K562 (cell line): ENCODE results near the gene ADCY5.

Experiments
- BDP1 ChIP-seq: IDR thresholded peaks from 3 replicates; pipeline ENCODE4 v1.6.1; 2011; ENCODE audit not compliant: insufficient read length, insufficient read depth
- BRCA1 ChIP-seq, 2 experiments: fragments of 450-650 bp in 1 of 2; sonication (generic) in 1 of 2; formaldehyde crosslinking in 1 of 2; IDR thresholded peaks; 2 replicates each; pipeline versions ENCODE4 v1.5.0 to v1.6.1; 2017 to 2020; ENCODE audit warnings: mild to moderate bottlenecking in 1 of 2, missing genetic modification reagents in 1 of 2
- EZH2 ChIP-seq: IDR thresholded peaks from 2 replicates; pipeline ENCODE4 v1.6.1; 2012; ENCODE audit warnings: low read depth, mild to moderate bottlenecking, inconsistent platforms, low read length, borderline replicate concordance
- IFI16 ChIP-seq: fragments of 250-450 bp; sonication (Bioruptor Pico); IDR thresholded peaks from 2 replicates; pipeline ENCODE4 v2.1.2; 2022; ENCODE audit warnings: mild to moderate bottlenecking, inconsistent platforms
- MGA ChIP-seq: fragments of 450-650 bp; IDR thresholded peaks from 2 replicates; pipeline ENCODE4 v1.6.1; 2016; ENCODE audit warnings: mild to moderate bottlenecking, moderate library complexity
- POLR2A ChIP-seq: fragments of 450-650 bp; conservative IDR thresholded peaks from 2 replicates; pipeline ENCODE4 v1.6.1; 2016
- POLR2AphosphoS5 ChIP-seq: IDR thresholded peaks from 2 replicates; pipeline ENCODE4 v1.6.1; 2011; ENCODE audit warnings: mild to moderate bottlenecking, low read depth, low read length, moderate library complexity; ENCODE audit not compliant: control insufficient read depth, insufficient read depth
- POLR2H ChIP-seq: IDR thresholded peaks from 2 replicates; pipeline ENCODE4 v1.6.1; 2016; ENCODE audit warnings: missing genetic modification characterization, low read depth, mild to moderate bottlenecking, control low read depth, missing compliant biosample characterization, moderate library complexity
- ZNF511 ChIP-seq: sonication (generic); formaldehyde crosslinking; IDR thresholded peaks from 2 replicates; pipeline ENCODE4 v1.8.0; 2022; ENCODE audit warnings: mild to moderate bottlenecking, missing genetic modification reagents
- TF ChIP-seq, protein P1 (sequence below): sonication (generic); formaldehyde crosslinking; IDR thresholded peaks from 2 replicates; pipeline ENCODE4 v1.9.0; 2022; ENCODE audit warnings: mild to moderate bottlenecking, missing genetic modification reagents
- TF ChIP-seq, protein P2 (sequence below), 3 experiments: IDR thresholded peaks in 2 of 3; conservative IDR thresholded peaks in 1 of 3; 2 replicates each; pipeline ENCODE4 v1.5.1; 2011 to 2012; ENCODE audit warnings: low read length in 3 of 3, mild to moderate bottlenecking in 3 of 3, control low read depth in 2 of 3, improper control_type of control experiment in 1 of 3, inconsistent platforms in 1 of 3, low read depth in 1 of 3, mixed read lengths in 1 of 3, moderate library complexity in 1 of 3; ENCODE audit not compliant: insufficient read depth in 2 of 3
- TF ChIP-seq, protein P3 (sequence below): fragments of 450-650 bp; IDR thresholded peaks from 2 replicates; pipeline ENCODE4 v1.7.1; 2018; ENCODE audit warnings: mild to moderate bottlenecking, low read depth; ENCODE audit not compliant: partially characterized antibody

- TF ChIP-seq BDP1 (no peak), POLR2AphosphoS5 (no peak), ZNF511 (CRISPR knock-in tag) (no peak), POLR2A (no peak), MGA (no peak), POLR2H (tag) (no peak), IFI16 (CRISPR knock-in tag) (no peak), BRCA1 (IDR thresholded peaks at IDR 0.05) (no peak), BRCA1 (CRISPR knock-in tag; IDR thresholded peaks at IDR 0.05) (no peak), EZH2 (no peak)
- TF ChIP-seq, protein P1, sequence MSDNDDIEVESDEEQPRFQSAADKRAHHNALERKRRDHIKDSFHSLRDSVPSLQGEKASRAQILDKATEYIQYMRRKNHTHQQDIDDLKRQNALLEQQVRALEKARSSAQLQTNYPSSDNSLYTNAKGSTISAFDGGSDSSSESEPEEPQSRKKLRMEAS (CRISPR knock-in tag) = no peak
- TF ChIP-seq, protein P2, sequence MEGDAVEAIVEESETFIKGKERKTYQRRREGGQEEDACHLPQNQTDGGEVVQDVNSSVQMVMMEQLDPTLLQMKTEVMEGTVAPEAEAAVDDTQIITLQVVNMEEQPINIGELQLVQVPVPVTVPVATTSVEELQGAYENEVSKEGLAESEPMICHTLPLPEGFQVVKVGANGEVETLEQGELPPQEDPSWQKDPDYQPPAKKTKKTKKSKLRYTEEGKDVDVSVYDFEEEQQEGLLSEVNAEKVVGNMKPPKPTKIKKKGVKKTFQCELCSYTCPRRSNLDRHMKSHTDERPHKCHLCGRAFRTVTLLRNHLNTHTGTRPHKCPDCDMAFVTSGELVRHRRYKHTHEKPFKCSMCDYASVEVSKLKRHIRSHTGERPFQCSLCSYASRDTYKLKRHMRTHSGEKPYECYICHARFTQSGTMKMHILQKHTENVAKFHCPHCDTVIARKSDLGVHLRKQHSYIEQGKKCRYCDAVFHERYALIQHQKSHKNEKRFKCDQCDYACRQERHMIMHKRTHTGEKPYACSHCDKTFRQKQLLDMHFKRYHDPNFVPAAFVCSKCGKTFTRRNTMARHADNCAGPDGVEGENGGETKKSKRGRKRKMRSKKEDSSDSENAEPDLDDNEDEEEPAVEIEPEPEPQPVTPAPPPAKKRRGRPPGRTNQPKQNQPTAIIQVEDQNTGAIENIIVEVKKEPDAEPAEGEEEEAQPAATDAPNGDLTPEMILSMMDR (IDR thresholded peaks at IDR 0.05 in 2 of 3, conservative IDR thresholded peaks at IDR 0.05 in 1 of 3; ENCODE audit: insufficient read depth in 2 of 3, low read depth in 1 of 3, low read length in 3 of 3) = no peak
- TF ChIP-seq, protein P3, sequence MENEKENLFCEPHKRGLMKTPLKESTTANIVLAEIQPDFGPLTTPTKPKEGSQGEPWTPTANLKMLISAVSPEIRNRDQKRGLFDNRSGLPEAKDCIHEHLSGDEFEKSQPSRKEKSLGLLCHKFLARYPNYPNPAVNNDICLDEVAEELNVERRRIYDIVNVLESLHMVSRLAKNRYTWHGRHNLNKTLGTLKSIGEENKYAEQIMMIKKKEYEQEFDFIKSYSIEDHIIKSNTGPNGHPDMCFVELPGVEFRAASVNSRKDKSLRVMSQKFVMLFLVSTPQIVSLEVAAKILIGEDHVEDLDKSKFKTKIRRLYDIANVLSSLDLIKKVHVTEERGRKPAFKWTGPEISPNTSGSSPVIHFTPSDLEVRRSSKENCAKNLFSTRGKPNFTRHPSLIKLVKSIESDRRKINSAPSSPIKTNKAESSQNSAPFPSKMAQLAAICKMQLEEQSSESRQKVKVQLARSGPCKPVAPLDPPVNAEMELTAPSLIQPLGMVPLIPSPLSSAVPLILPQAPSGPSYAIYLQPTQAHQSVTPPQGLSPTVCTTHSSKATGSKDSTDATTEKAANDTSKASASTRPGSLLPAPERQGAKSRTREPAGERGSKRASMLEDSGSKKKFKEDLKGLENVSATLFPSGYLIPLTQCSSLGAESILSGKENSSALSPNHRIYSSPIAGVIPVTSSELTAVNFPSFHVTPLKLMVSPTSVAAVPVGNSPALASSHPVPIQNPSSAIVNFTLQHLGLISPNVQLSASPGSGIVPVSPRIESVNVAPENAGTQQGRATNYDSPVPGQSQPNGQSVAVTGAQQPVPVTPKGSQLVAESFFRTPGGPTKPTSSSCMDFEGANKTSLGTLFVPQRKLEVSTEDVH = no peak
These were observed 68.6 kb downstream of the ADCY5 start for GRCh38 chr3:123380261-123380660.
